ENCODE results near the gene AFDN. TPM values are rescaled to one million over a fixed set of nuclear protein-coding genes. Genes with fewer than 3 reads are reported as not detected.

The AFDN gene
- total RNA-seq, 3 donors from 2014 or later (not counting 1 experiment from before 2014, with no cell fraction given): 6.3 to 9.3 (median 7.9) TPM

GRCh38 chr6:167937948-167938911 lies 111.5 kb downstream of the AFDN start:
- Histone ChIP-seq H3K9me3 (ENCODE audit: control insufficient read depth, insufficient read depth, low read length) (no peaks in the 10 kb centered on the region), H3K4me3 (ENCODE audit: low read length) (no peak overlapping the region), H3K27ac (ENCODE audit: low read length) (no peak overlapping the region), H3K36me3 (ENCODE audit: control insufficient read depth, insufficient read depth, low read length) (no peaks in the 10 kb centered on the region), H3K4me1 (ENCODE audit: control insufficient read depth, insufficient read depth, low read length) (no peaks in the 10 kb centered on the region), H3K27me3 (ENCODE audit: control insufficient read depth, insufficient read depth, low read length) (no peaks in the 10 kb centered on the region)
- Mint-ChIP-seq H3K4me1 (no peaks in the 10 kb centered on the region), H3K9me3 (no peaks in the 10 kb centered on the region), H3K36me3 (no peaks in the 10 kb centered on the region), H3K4me3 (no peak overlapping the region), H3K27me3 (ENCODE audit: low read depth in 2 of 2) (peaks cover 10 to 13% of the 10 kb centered on the region in 2 donors), H3K27ac (no peak overlapping the region)
- no peak for DNase-seq
- 39% methylated on average over 5 of the region's 5 CpGs for WGBS (ENCODE audit: insufficient coverage)
- intact Hi-C loops (cut with micrococcal nuclease): no loop called here
- TF ChIP-seq, protein P1, sequence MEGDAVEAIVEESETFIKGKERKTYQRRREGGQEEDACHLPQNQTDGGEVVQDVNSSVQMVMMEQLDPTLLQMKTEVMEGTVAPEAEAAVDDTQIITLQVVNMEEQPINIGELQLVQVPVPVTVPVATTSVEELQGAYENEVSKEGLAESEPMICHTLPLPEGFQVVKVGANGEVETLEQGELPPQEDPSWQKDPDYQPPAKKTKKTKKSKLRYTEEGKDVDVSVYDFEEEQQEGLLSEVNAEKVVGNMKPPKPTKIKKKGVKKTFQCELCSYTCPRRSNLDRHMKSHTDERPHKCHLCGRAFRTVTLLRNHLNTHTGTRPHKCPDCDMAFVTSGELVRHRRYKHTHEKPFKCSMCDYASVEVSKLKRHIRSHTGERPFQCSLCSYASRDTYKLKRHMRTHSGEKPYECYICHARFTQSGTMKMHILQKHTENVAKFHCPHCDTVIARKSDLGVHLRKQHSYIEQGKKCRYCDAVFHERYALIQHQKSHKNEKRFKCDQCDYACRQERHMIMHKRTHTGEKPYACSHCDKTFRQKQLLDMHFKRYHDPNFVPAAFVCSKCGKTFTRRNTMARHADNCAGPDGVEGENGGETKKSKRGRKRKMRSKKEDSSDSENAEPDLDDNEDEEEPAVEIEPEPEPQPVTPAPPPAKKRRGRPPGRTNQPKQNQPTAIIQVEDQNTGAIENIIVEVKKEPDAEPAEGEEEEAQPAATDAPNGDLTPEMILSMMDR (IDR thresholded peaks at IDR 0.05): no peak
- no peak for ATAC-seq

- Histone ChIP-seq H3K4me1 (ENCODE audit: control insufficient read depth, insufficient read depth, low read length) (no peaks in the 10 kb centered on the region), H3K27me3 (ENCODE audit: control insufficient read depth, insufficient read depth, low read length) (no peaks in the 10 kb centered on the region), H3K4me3 (ENCODE audit: low read length) (no peak overlapping the region), H3K36me3 (ENCODE audit: control insufficient read depth, insufficient read depth, low read length) (no peaks in the 10 kb centered on the region), H3K27ac (ENCODE audit: low read length) (no peak overlapping the region), H3K9me3 (ENCODE audit: control insufficient read depth, insufficient read depth, low read length) (no peaks in the 10 kb centered on the region)
- ATAC-seq (no peak), DNase-seq (no peak)
- intact Hi-C loops (cut with micrococcal nuclease): no loop called here
- no peak overlapping the region for H3K4me3 Mint-ChIP-seq
- WGBS (ENCODE audit: insufficient coverage): 85% methylated on average over 3 of the region's 3 CpGs
- H3K27me3 Mint-ChIP-seq (ENCODE audit: low read depth in 2 of 2): peaks cover 10 to 13% of the 10 kb centered on the region in 2 donors
- H3K4me1 Mint-ChIP-seq: no peaks in the 10 kb centered on the region
- TF ChIP-seq, protein P1 (IDR thresholded peaks at IDR 0.05): no peak
- no peak overlapping the region for H3K27ac Mint-ChIP-seq
- H3K36me3 Mint-ChIP-seq: no peaks in the 10 kb centered on the region
- H3K9me3 Mint-ChIP-seq: no peaks in the 10 kb centered on the region
Observed at GRCh38 chr6:167941822-167942221, 115.1 kb downstream of the AFDN start.

GRCh38 chr6:167944130-167944529 lies 117.4 kb downstream of the AFDN start:
- Mint-ChIP-seq H3K36me3 (no peaks in the 10 kb centered on the region), H3K27ac (no peak overlapping the region), H3K4me3 (no peak overlapping the region), H3K27me3 (ENCODE audit: low read depth in 2 of 2) (peaks cover 0 to 3% of the 10 kb centered on the region in 2 donors), H3K4me1 (no peaks in the 10 kb centered on the region), H3K9me3 (no peaks in the 10 kb centered on the region)
- intact Hi-C loops (cut with micrococcal nuclease): no loop called here
- Histone ChIP-seq H3K4me3 (ENCODE audit: low read length) (no peak overlapping the region), H3K4me1 (ENCODE audit: control insufficient read depth, insufficient read depth, low read length) (no peaks in the 10 kb centered on the region), H3K36me3 (ENCODE audit: control insufficient read depth, insufficient read depth, low read length) (no peaks in the 10 kb centered on the region), H3K27me3 (ENCODE audit: control insufficient read depth, insufficient read depth, low read length) (no peaks in the 10 kb centered on the region), H3K9me3 (ENCODE audit: control insufficient read depth, insufficient read depth, low read length) (no peaks in the 10 kb centered on the region), H3K27ac (ENCODE audit: low read length) (no peak overlapping the region)
- whole genome bisulfite sequencing (ENCODE audit: insufficient coverage): 95% methylated on average over 3 of the region's 4 CpGs
- TF ChIP-seq, protein P1 (IDR thresholded peaks at IDR 0.05): no peak
- ATAC-seq: no peak
- no peak for DNase-seq

All from natural killer cell (primary cell).